Mesodermal cell (in vitro differentiated cells): ENCODE measurements around the gene PROSER2.

Source experiments
- H3K27ac ChIP-seq: 2 replicates; pipeline ENCODE4 v1.7.0; 2013; ENCODE audit warnings: mild to moderate bottlenecking, low read depth, low read length, moderate library complexity; ENCODE audit not compliant: severe bottlenecking
- H3K36me3 ChIP-seq: 2 replicates; pipeline ENCODE4 v1.7.1; 2013; ENCODE audit warnings: mild to moderate bottlenecking, low read length, moderate library complexity; ENCODE audit not compliant: control insufficient read depth, insufficient read depth
- H3K4me1 ChIP-seq: one replicate; pipeline ENCODE4 v1.7.1; 2013; ENCODE audit warnings: mild to moderate bottlenecking, low read length; ENCODE audit not compliant: insufficient read depth, control insufficient read depth, poor library complexity, severe bottlenecking
- H3K4me3 ChIP-seq: 2 replicates; pipeline ENCODE4 v1.7.0; 2013; ENCODE audit warnings: low read length, control low read depth, mild to moderate bottlenecking; ENCODE audit not compliant: insufficient read depth, poor library complexity, severe bottlenecking; ENCODE audit errors: extremely low read depth
- H3K9me3 ChIP-seq: 2 replicates; pipeline ENCODE4 v1.7.1; 2013; ENCODE audit warnings: mild to moderate bottlenecking, low read length, moderate library complexity; ENCODE audit not compliant: control insufficient read depth
- WGBS, 2 experiments: methylation state at CpG; one replicate each; pipeline ENCODE4 v1.1.5; 2013; ENCODE audit warnings: missing lambda C conversion rate in 2 of 2; ENCODE audit not compliant: insufficient coverage in 2 of 2; 5-methylcytosine and 5-hydroxymethylcytosine counted together

PROSER2 gene

GRCh38 chr10:11878776-11879175, 55.6 kb downstream of the PROSER2 start:
- H3K4me1 ChIP-seq = peaks cover 33% of the 10 kb centered on the region
- H3K36me3 ChIP-seq = no peaks in the 10 kb centered on the region
- no peaks in the 10 kb centered on the region for H3K9me3 ChIP-seq
- WGBS, 2 experiments = 89 to 92% methylated on average over 7 to 10 of the region's 12 CpGs
- H3K4me3 ChIP-seq = no peak overlapping the region
- no peak overlapping the region for H3K27ac ChIP-seq

DNA sequence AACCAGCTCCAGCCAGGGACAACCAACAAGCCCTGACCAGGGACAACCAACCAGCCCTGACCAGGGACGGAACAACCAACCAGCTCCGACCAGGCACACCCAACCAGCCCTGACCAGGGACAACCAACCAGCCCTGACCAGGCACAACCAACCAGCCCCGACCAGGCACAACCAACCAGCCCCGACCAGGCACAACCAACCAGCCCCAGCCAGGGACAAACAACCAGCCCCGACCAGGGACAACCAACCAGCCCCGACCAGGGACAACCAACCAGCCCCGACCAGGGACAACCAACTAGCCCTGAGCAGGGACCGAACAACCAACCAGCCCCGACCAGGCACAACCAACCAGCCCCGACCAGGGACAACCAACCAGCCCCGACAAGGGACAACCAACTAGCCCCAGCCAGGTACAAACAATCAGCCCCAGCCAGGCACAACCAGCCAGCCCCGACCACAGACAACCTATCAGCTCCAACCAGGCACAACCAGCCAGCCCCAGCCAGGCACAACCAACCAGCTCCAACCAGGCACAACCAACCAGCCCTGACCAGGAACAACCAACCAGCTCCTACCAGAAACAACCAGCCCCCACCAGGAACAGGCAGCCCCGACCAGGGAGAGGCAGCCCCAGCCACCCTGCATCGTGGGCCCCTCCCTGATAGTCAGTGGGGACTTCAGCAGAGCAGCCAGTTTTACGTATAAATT, 56.4 kb downstream of the PROSER2 start:
- Histone ChIP-seq H3K9me3 (no peaks in the 10 kb centered on the region), H3K4me3 (no peak overlapping the region), H3K27ac (no peak overlapping the region), H3K4me1 (peaks cover 30% of the 10 kb centered on the region), H3K36me3 (no peaks in the 10 kb centered on the region)
- WGBS, 2 experiments = 76 to 85% methylated on average over 7 to 9 of the region's 15 CpGs

- WGBS, 2 experiments = 86 to 87% methylated on average over 27 to 30 of the region's 32 CpGs
- H3K36me3 ChIP-seq = no peaks in the 10 kb centered on the region
- no peaks in the 10 kb centered on the region for H3K9me3 ChIP-seq
- H3K4me1 ChIP-seq = peaks cover 22% of the 10 kb centered on the region
- H3K4me3 ChIP-seq = no peak overlapping the region
- no peak overlapping the region for H3K27ac ChIP-seq
Observed at GRCh38 chr10:11880151-11881029, 57.2 kb downstream of the PROSER2 start.

DNA sequence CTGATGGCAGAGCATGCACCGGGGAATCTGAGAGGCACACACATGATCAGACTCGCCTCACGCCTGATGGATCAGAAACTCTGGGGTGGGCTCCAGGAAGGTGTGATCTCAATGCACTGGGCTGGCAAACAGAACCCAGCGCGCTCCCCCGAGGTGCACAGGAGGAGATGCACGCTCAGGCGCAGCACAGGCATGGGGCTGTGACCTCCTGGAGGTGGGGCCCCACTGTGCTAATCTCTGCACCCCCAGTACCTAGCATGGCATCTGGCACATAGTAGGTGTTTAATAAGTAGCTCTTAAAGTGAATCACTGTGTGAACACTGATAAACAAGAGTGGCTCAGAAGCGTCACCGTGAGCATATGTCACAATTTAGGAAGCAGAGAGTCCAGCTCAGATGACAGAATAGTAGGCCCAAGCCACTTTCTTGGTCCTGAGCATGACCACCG, 57.9 kb downstream of the PROSER2 start:
- H3K36me3 ChIP-seq = no peaks in the 10 kb centered on the region
- no peaks in the 10 kb centered on the region for H3K9me3 ChIP-seq
- peaks cover 16% of the 10 kb centered on the region for H3K4me1 ChIP-seq
- H3K4me3 ChIP-seq = no peak overlapping the region
- no peak overlapping the region for H3K27ac ChIP-seq
- 81 to 87% methylated on average over 8 to 10 of the region's 11 CpGs for WGBS, 2 experiments

DNA sequence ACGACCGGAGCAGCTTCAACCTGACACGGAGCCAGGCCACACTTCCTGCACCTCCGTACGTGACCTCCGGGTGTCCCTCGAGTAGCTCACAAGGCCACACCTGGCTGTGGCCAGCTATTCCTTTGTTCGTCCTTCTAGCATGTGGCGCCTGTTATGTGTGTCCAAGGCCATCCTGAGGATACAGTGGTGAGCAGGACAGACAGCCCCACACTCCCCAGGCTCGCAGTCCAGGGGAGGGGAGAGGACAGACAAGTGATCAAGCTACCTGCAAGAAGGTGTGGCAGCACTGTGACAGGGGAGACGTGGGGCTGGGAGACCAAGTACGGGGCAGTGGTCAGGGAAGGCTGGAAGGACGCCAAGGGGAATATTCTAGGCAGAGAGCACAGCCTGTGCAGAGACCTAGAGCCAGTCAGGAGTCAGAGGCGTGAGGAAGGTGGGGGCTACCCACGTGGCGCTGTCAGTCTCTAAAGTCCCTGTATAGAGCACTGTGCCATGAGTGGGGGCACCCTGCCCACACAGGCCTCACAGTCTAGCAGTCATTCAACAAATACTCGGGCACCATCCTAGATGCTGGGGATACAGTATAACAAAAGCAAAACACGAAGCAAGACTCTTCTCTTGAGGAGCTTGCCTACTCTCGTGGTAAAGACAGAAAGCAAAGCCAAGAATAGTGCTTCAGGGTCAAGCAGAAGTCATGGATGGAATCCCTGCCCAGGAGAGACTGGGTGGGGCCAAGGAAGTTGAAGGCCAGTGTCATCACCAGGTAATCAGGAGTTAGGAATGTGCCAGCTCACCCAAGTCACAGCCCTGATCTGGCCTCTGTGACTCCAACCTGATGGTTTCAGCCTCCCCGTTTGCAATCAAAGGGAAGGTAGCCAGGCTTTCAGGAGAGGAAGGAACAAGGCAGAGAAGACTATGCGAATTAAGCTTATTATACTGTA, 58.6 kb downstream of the PROSER2 start:
- WGBS, 2 experiments = 91 to 94% methylated on average over 19 to 20 of the region's 21 CpGs
- no peaks in the 10 kb centered on the region for H3K9me3 ChIP-seq
- H3K36me3 ChIP-seq = no peaks in the 10 kb centered on the region
- no peak overlapping the region for H3K4me3 ChIP-seq
- H3K27ac ChIP-seq = no peak overlapping the region
- peaks cover 13% of the 10 kb centered on the region for H3K4me1 ChIP-seq

DNA sequence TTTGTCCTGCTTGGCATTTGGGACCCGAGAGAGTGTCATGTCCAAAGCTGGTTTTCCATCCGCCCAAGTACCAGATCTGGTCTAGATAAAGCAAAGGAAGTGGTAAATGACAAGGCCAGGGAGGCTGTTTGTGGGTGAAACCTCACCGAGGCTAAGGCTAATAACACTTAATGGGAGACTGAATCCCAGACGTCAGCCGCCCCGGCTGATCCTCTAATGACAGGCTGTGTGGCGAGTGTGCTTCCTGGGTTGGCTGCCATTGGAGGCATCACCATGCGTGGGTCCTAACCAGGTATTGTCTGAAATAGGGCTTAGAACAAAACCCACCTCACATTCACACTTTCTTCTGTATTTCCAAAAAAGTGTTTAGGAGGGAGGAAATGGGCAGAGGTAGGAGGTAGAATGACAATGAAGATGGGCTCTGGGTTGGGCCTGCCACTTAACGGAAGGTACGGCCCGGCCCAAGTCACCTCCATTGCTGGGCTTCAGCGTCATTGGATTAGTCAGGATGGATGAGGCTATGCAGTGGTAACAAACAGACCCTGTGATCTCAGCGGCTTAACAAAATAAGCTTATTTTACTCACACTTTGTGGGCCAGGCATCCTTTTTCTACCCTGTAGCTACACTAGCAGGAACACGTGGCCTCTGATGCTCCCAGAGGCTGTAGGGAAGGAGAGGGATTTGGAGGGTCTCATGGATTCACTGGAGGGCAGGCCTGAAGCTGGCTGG, 59.7 kb downstream of the PROSER2 start:
- Histone ChIP-seq H3K27ac (no peak overlapping the region), H3K4me1 (peaks cover 13% of the 10 kb centered on the region), H3K36me3 (no peaks in the 10 kb centered on the region), H3K4me3 (no peak overlapping the region), H3K9me3 (no peaks in the 10 kb centered on the region)
- WGBS, 2 experiments = 96 to 98% methylated on average over 11 to 12 of the region's 14 CpGs

GRCh38 chr10:11884706-11885423, 61.7 kb downstream of the PROSER2 start:
- Histone ChIP-seq H3K9me3 (no peaks in the 10 kb centered on the region), H3K27ac (no peak overlapping the region), H3K4me1 (peaks cover 11% of the 10 kb centered on the region), H3K36me3 (no peaks in the 10 kb centered on the region), H3K4me3 (no peak overlapping the region)
- WGBS, 2 experiments = 91 to 92% methylated on average over 3 to 6 of the region's 7 CpGs

DNA sequence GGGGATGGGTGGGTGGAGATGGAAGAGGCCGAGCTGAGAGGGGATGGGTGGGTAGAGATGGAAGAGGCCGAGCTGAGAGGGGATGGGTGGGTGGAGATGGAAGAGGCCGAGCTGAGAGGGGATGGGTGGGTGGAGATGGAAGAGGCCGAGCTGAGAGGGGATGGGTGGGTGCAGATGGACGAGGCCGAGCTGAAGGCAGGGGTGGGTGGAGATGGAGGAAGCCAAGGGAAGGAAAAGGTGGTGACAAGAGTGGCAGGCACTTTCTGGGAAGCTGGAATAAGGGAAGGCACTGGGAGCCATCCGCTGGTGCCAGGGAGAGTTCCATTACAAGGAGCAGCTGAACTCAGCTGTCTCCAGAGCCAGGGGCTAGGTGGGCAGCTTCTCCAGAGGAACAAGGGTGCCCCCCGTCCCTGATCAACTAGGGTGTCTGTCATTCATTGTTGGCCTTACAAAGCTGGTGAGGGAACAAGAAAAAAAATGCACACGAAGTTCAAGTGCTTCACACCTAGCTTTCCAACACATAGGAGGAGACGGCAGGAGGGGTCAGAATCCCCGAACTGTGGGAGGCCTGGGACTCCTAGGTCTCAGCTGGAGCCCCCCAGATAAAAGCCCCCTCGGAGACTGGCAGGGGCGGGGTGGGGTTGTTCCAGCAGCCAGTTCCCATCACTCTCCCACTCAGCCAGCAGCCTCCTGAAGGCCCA, 62.4 kb downstream of the PROSER2 start:
- no peaks in the 10 kb centered on the region for H3K9me3 ChIP-seq
- peaks cover 5% of the 10 kb centered on the region for H3K4me1 ChIP-seq
- no peak overlapping the region for H3K27ac ChIP-seq
- no peak overlapping the region for H3K4me3 ChIP-seq
- no peaks in the 10 kb centered on the region for H3K36me3 ChIP-seq
- 93% methylated on average over 7 to 12 of the region's 13 CpGs for WGBS, 2 experiments

DNA sequence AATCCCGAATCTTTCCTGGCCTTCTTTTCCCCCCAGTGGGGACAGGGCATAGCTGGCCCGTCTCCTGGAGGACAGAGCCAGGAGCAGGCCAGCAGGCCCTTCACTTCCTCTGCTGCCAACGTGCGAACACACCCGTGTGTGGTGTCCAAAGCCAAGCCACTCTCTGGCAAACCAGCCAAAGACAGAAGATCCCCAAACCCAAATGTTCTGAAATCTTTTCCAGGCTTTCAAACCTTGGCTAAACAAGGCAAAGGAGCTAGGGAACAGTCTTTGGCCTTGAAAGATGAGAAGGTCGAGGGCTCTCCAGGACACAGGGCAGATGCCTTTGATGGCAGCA, 63.0 kb downstream of the PROSER2 start:
- WGBS, 2 experiments = 87 to 97% methylated on average over 3 to 6 of the region's 6 CpGs
- H3K36me3 ChIP-seq = no peaks in the 10 kb centered on the region
- no peaks in the 10 kb centered on the region for H3K9me3 ChIP-seq
- no peak overlapping the region for H3K27ac ChIP-seq
- H3K4me1 ChIP-seq = no peaks in the 10 kb centered on the region
- H3K4me3 ChIP-seq = no peak overlapping the region
